HG03175 (cell line): ENCODE measurements around the gene EFCC1.
"Not testable (repeated sequence)": the region's sequence is repeated elsewhere in the genome, so short reads cannot be mapped to it uniquely, and the experiment has no call there.

Source experiments
- ATAC-seq: cut with Tn5 transposase; IDR thresholded peaks from one replicate; pipeline ENCODE4 v1.9.1; 2021; ENCODE audit warnings: mild to moderate bottlenecking, moderate library complexity; ENCODE audit not compliant: unreplicated experiment

EFCC1 gene

GRCh38 chr3:129069313-129070085 is 68.4 kb downstream of the EFCC1 start:
- not testable (repeated sequence) for ATAC-seq

GRCh38 chr3:129070086-129070885 is 69.2 kb downstream of the EFCC1 start:
- ATAC-seq, result no peak

- ATAC-seq, result no peak
These were observed 76.1 kb downstream of the EFCC1 start for GRCh38 chr3:129077222-129077621.

GRCh38 chr3:129078510-129078909 is 77.4 kb downstream of the EFCC1 start:
- no peak for ATAC-seq

- ATAC-seq, result no peak
These were observed 80.4 kb downstream of the EFCC1 start for GRCh38 chr3:129081503-129081902.

- ATAC-seq, result no peak
These were observed 80.9 kb downstream of the EFCC1 start for GRCh38 chr3:129082026-129082425.

GRCh38 chr3:129084501-129084900 is 83.4 kb downstream of the EFCC1 start:
- no peak for ATAC-seq

GRCh38 chr3:129085165-129085715 is 84.1 kb downstream of the EFCC1 start:
- no peak for ATAC-seq

GRCh38 chr3:129085818-129086217 is 84.7 kb downstream of the EFCC1 start:
- ATAC-seq, result no peak

GRCh38 chr3:129087138-129087702 is 86.1 kb downstream of the EFCC1 start:
- no peak for ATAC-seq

- ATAC-seq, result not testable (repeated sequence)
These were observed 86.8 kb downstream of the EFCC1 start for GRCh38 chr3:129087904-129088303.

- ATAC-seq, result not testable (repeated sequence)
These were observed 87.2 kb downstream of the EFCC1 start for GRCh38 chr3:129088312-129088711.
